Mesenchymal stem cell (in vitro differentiated cells and primary cell): ENCODE results near the gene KCNK5.

Experiments
- DNase-seq: peaks from one replicate; pipeline ENCODE4 v3.0.0-alpha.2; 2013
- H2AFZ ChIP-seq: one replicate; pipeline ENCODE4 v1.6.1; 2013; ENCODE audit warnings: low read depth, mild to moderate bottlenecking, control low read depth, inconsistent platforms, low read length, moderate library complexity
- H2AK5ac ChIP-seq: 2 replicates; pipeline ENCODE4 v1.6.1; 2013; ENCODE audit warnings: low read length, moderate library complexity, mild to moderate bottlenecking, inconsistent platforms; ENCODE audit not compliant: severe bottlenecking
- H2BK120ac ChIP-seq: one replicate; pipeline ENCODE4 v1.6.1; 2013; ENCODE audit warnings: low read depth, mild to moderate bottlenecking, inconsistent platforms, low read length, moderate library complexity
- H2BK12ac ChIP-seq, 2 experiments: one replicate each; pipeline ENCODE4 v1.6.1; 2013; ENCODE audit warnings: inconsistent platforms in 2 of 2, low read length in 2 of 2, mild to moderate bottlenecking in 2 of 2, moderate library complexity in 2 of 2, control low read depth in 1 of 2
- H2BK15ac ChIP-seq: one replicate; pipeline ENCODE4 v1.6.1; 2013; ENCODE audit warnings: mild to moderate bottlenecking, low read depth, inconsistent platforms; ENCODE audit not compliant: poor library complexity, severe bottlenecking
- H2BK5ac ChIP-seq: 2 replicates; pipeline ENCODE4 v1.6.1; 2013; ENCODE audit warnings: low read depth, mild to moderate bottlenecking, low read length, control low read depth, inconsistent platforms; ENCODE audit not compliant: poor library complexity, severe bottlenecking
- H3K14ac ChIP-seq, 2 experiments: one replicate each; pipeline ENCODE4 v1.6.1; 2013; ENCODE audit warnings: inconsistent platforms in 2 of 2, low read length in 2 of 2, control low read depth in 1 of 2, mild to moderate bottlenecking in 1 of 2, moderate library complexity in 1 of 2
- H3K18ac ChIP-seq, 2 experiments: one replicate each; pipeline ENCODE4 v1.6.1; 2013; ENCODE audit warnings: inconsistent platforms in 2 of 2, low read length in 2 of 2, control low read depth in 1 of 2, low read depth in 1 of 2, mild to moderate bottlenecking in 1 of 2
- H3K23ac ChIP-seq, 2 experiments: one replicate each; pipeline ENCODE4 v1.6.1; 2013; ENCODE audit warnings: inconsistent platforms in 2 of 2, low read length in 2 of 2, mild to moderate bottlenecking in 2 of 2, moderate library complexity in 2 of 2, control low read depth in 1 of 2
- H3K27ac ChIP-seq: 2 replicates; pipeline ENCODE4 v1.5.1; 2013; ENCODE audit warnings: mild to moderate bottlenecking, moderate library complexity, low read length, control low read depth, inconsistent platforms; ENCODE audit not compliant: poor library complexity, severe bottlenecking
- H3K27me3 ChIP-seq, 2 experiments: 2 replicates each; pipeline versions ENCODE4 v1.6.1 to v1.7.0; 2013; ENCODE audit warnings: low read length in 2 of 2, mild to moderate bottlenecking in 2 of 2, moderate library complexity in 2 of 2, control low read depth in 1 of 2, inconsistent platforms in 1 of 2; ENCODE audit not compliant: control insufficient read depth in 1 of 2, insufficient read depth in 1 of 2
- H3K36me3 ChIP-seq, 2 experiments: 2 replicates each; pipeline versions ENCODE4 v1.6.1 to v1.7.0; 2013; ENCODE audit warnings: low read length in 2 of 2, control low read depth in 1 of 2, inconsistent platforms in 1 of 2, low read depth in 1 of 2, mild to moderate bottlenecking in 1 of 2; ENCODE audit not compliant: insufficient read depth in 2 of 2, control insufficient read depth in 1 of 2
- H3K4ac ChIP-seq, 2 experiments: one replicate each; pipeline ENCODE4 v1.6.1; 2013; ENCODE audit warnings: inconsistent platforms in 2 of 2, low read length in 2 of 2, mild to moderate bottlenecking in 2 of 2, moderate library complexity in 2 of 2, control low read depth in 1 of 2, low read depth in 1 of 2
- H3K4me1 ChIP-seq: 2 replicates; pipeline ENCODE4 v1.6.1; 2013; ENCODE audit warnings: low read depth, low read length, control low read depth; ENCODE audit not compliant: control insufficient read depth, insufficient read depth
- H3K4me2 ChIP-seq: 2 replicates; pipeline ENCODE4 v1.6.1; 2013; ENCODE audit warnings: low read length, mild to moderate bottlenecking, inconsistent platforms; ENCODE audit not compliant: poor library complexity, severe bottlenecking
- H3K4me3 ChIP-seq, 2 experiments: 2 replicates each; pipeline versions ENCODE4 v1.5.1 to v1.7.0; 2013; ENCODE audit warnings: low read length in 2 of 2, mild to moderate bottlenecking in 2 of 2, control low read depth in 1 of 2, low read depth in 1 of 2; ENCODE audit not compliant: insufficient read depth in 1 of 2
- H3K79me1 ChIP-seq: replicated peaks from 2 replicates; pipeline ENCODE4 v1.6.1; 2013; ENCODE audit warnings: mild to moderate bottlenecking, control low read depth, low read length, inconsistent platforms; ENCODE audit not compliant: poor library complexity, severe bottlenecking
- H3K9ac ChIP-seq: 2 replicates; pipeline ENCODE4 v1.7.0; 2013; ENCODE audit warnings: mild to moderate bottlenecking, low read length, moderate library complexity
- H3K9me3 ChIP-seq: 2 replicates; pipeline ENCODE4 v1.7.0; 2013; ENCODE audit warnings: mild to moderate bottlenecking, low read length; ENCODE audit not compliant: control insufficient read depth
- H4K8ac ChIP-seq: one replicate; pipeline ENCODE4 v1.6.1; 2013; ENCODE audit warnings: inconsistent platforms, mild to moderate bottlenecking, low read length, moderate library complexity
- H4K91ac ChIP-seq: one replicate; pipeline ENCODE4 v1.6.1; 2013; ENCODE audit warnings: mild to moderate bottlenecking, low read length, inconsistent platforms
- WGBS: methylation state at CpG from one replicate; pipeline ENCODE4 v1.1.7; 2013; ENCODE audit warnings: mixed read lengths; 5-methylcytosine and 5-hydroxymethylcytosine counted together

The KCNK5 gene

GRCh38 chr6:39181333-39181732 lies 47.9 kb downstream of the KCNK5 start:
- DNase-seq = no peak
- H4K8ac ChIP-seq = no peak overlapping the region
- no peak overlapping the region for H3K14ac ChIP-seq
- H3K27ac ChIP-seq = no peak overlapping the region
- H3K4ac ChIP-seq = no peak overlapping the region
- H3K23ac ChIP-seq = no peak overlapping the region
- no peak overlapping the region for H3K18ac ChIP-seq
- no peak overlapping the region for H3K9ac ChIP-seq
- no peak overlapping the region for H2BK5ac ChIP-seq
- H3K27me3 ChIP-seq = no peaks in the 10 kb centered on the region
- H3K36me3 ChIP-seq = no peaks in the 10 kb centered on the region
- no peak overlapping the region for H2BK15ac ChIP-seq
- no peak overlapping the region for H2AFZ ChIP-seq
- H3K4me2 ChIP-seq = no peak overlapping the region
- H3K4me3 ChIP-seq = no peak overlapping the region
- peaks cover 17% of the 10 kb centered on the region for H3K9me3 ChIP-seq
- no peak overlapping the region for H2BK12ac ChIP-seq
- no peak overlapping the region for H2BK120ac ChIP-seq
- no peak overlapping the region for H2AK5ac ChIP-seq
- H4K91ac ChIP-seq = no peak overlapping the region
- WGBS = 81% methylated on average over 5 of the region's 6 CpGs
- no peaks in the 10 kb centered on the region for H3K79me1 ChIP-seq
- H3K4me1 ChIP-seq = no peaks in the 10 kb centered on the region

DNA sequence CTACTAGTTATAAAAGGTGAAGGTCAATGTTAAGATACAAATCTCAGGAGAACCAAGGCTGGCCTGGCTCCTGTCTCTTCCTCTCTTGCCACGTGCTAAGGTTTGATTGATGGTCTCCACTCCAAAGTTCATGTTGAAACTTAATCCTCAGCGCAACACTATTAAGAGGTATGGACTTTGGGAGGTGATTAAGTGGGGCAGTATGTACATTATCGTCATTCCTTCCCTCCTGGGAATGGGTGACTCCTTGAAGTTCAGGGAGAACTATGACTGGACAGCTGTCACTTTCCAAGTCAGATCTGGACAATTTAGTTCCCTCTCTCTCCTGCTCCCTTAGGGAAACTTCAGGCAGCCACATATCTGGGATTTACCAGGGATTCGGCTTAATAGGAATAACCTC lies 50.5 kb downstream of the KCNK5 start:
- Histone ChIP-seq H3K4me3 (no peak overlapping the region), H4K91ac (no peak overlapping the region), H2AFZ (no peak overlapping the region), H3K4ac (no peak overlapping the region), H3K4me2 (no peak overlapping the region), H3K9ac (no peak overlapping the region), H3K79me1 (no peaks in the 10 kb centered on the region), H2BK120ac (no peak overlapping the region), H4K8ac (no peak overlapping the region), H3K27ac (no peak overlapping the region), H3K9me3 (peaks cover 17% of the 10 kb centered on the region), H3K27me3 (no peaks in the 10 kb centered on the region), H3K36me3 (no peaks in the 10 kb centered on the region), H3K23ac (no peak overlapping the region), H2AK5ac (no peak overlapping the region), H3K4me1 (no peaks in the 10 kb centered on the region), H2BK15ac (no peak overlapping the region), H3K18ac (no peak overlapping the region), H2BK5ac (no peak overlapping the region), H3K14ac (no peak overlapping the region), H2BK12ac (no peak overlapping the region)
- DNase-seq = no peak
- WGBS = 52% methylated on average over 2 of the region's 4 CpGs

GRCh38 chr6:39178235-39178634 lies 51.0 kb downstream of the KCNK5 start:
- no peak overlapping the region for H3K18ac ChIP-seq
- no peak overlapping the region for H3K14ac ChIP-seq
- H3K4ac ChIP-seq = no peak overlapping the region
- H3K23ac ChIP-seq = no peak overlapping the region
- H3K9ac ChIP-seq = no peak overlapping the region
- no peak overlapping the region for H4K8ac ChIP-seq
- no peak overlapping the region for H2BK120ac ChIP-seq
- no peaks in the 10 kb centered on the region for H3K4me1 ChIP-seq
- H3K4me2 ChIP-seq = no peak overlapping the region
- no peak overlapping the region for H4K91ac ChIP-seq
- no peak overlapping the region for H2AFZ ChIP-seq
- no peak overlapping the region for H2BK12ac ChIP-seq
- H2AK5ac ChIP-seq = no peak overlapping the region
- no peaks in the 10 kb centered on the region for H3K36me3 ChIP-seq
- H3K9me3 ChIP-seq = peaks cover 19% of the 10 kb centered on the region
- H2BK5ac ChIP-seq = no peak overlapping the region
- H3K79me1 ChIP-seq = no peaks in the 10 kb centered on the region
- H3K4me3 ChIP-seq = no peak overlapping the region
- WGBS = 81% methylated on average over 7 of the region's 8 CpGs
- H3K27me3 ChIP-seq = no peaks in the 10 kb centered on the region
- DNase-seq = no peak
- no peak overlapping the region for H3K27ac ChIP-seq
- no peak overlapping the region for H2BK15ac ChIP-seq

DNA sequence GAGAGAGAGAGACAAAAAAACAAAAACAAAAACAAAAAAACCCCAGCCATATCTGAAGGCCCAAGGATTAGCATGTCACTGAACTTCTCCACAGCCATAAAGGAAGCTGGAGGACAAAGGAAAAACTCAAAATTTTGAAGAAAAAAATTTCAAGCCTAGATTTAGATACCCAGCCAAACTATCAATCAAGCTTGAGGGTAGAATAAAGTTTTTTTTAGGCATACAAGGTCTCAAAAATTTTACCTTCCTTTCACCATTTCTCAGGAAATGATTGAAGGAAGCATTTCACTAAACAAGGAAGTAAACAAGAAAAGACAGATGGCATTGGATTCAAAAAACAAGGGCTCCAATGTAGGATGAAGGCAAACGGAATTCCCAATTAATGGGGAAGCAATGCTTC lies 52.1 kb downstream of the KCNK5 start:
- Histone ChIP-seq H3K23ac (no peak overlapping the region), H3K4me1 (no peaks in the 10 kb centered on the region), H3K9ac (no peak overlapping the region), H2BK15ac (no peak overlapping the region), H2BK12ac (no peak overlapping the region), H3K4ac (no peak overlapping the region), H2AK5ac (no peak overlapping the region), H4K91ac (no peak overlapping the region), H3K27me3 (no peaks in the 10 kb centered on the region), H4K8ac (no peak overlapping the region), H3K14ac (no peak overlapping the region), H3K9me3 (peaks cover 19% of the 10 kb centered on the region), H3K18ac (no peak overlapping the region), H3K79me1 (no peaks in the 10 kb centered on the region), H3K4me3 (no peak overlapping the region), H3K4me2 (no peak overlapping the region), H3K27ac (no peak overlapping the region), H2BK120ac (no peak overlapping the region), H2BK5ac (no peak overlapping the region), H2AFZ (no peak overlapping the region), H3K36me3 (no peaks in the 10 kb centered on the region)
- WGBS = 79% methylated on average over 1 of the region's 1 CpG
- no peak for DNase-seq
